Activated naive CD4-positive, alpha-beta T cell treated with anti-CD3 and anti-CD28 coated beads, Interleukin-2, amount 10 ng/mL, durations not matched to agents 7 days and 5 days (primary cell): ENCODE measurements around the gene IRGQ.
"Not testable (repeated sequence)": the region's sequence is repeated elsewhere in the genome, so short reads cannot be mapped to it uniquely, and the experiment has no call there.

ENCODE experiments used
- CTCF ChIA-PET: fragments of 350-600 bp; sonication (Branson Sonifier 250); formaldehyde crosslinking; loops from one replicate; lab custom pipeline; 2021; ENCODE audit warnings: antibody characterized with exemption; lab: Charles Lee
- DNase-seq: peaks from one replicate; pipeline ENCODE4 v3.0.0-alpha.2; 2020
- H3K27ac Mint-ChIP-seq: one replicate; pipeline ENCODE4 v1.8.0; 2021; ENCODE audit warnings: mild to moderate bottlenecking, moderate library complexity, mixed read lengths
- H3K27me3 Mint-ChIP-seq: one replicate; pipeline ENCODE4 v1.8.0; 2021; ENCODE audit warnings: mild to moderate bottlenecking, mixed read lengths
- H3K36me3 Mint-ChIP-seq: one replicate; pipeline ENCODE4 v1.8.0; 2021; ENCODE audit warnings: mixed read lengths
- H3K4me1 Mint-ChIP-seq: one replicate; pipeline ENCODE4 v1.8.0; 2021; ENCODE audit warnings: mixed read lengths
- H3K4me3 Mint-ChIP-seq: one replicate; pipeline ENCODE4 v1.8.0; 2021; ENCODE audit warnings: mild to moderate bottlenecking, moderate library complexity, mixed read lengths
- H3K9me3 Mint-ChIP-seq: one replicate; pipeline ENCODE4 v1.8.0; 2021; ENCODE audit warnings: mixed read lengths

The IRGQ gene

GRCh38 chr19:43562698-43563241 is 33.2 kb downstream of the IRGQ start:
- peaks cover 46% of the 10 kb centered on the region for H3K4me1 Mint-ChIP-seq
- H3K27ac Mint-ChIP-seq, result peak overlapping the region; percentile 99
- H3K36me3 Mint-ChIP-seq, result peaks cover 37% of the 10 kb centered on the region
- H3K27me3 Mint-ChIP-seq, result no peaks in the 10 kb centered on the region
- CTCF ChIA-PET, result interaction anchor here (1.4 to 1.7 kb wide), 2 partner anchors 8 to 32 kb away, joined by 6 to 9 read pairs; no protein-coding TSS in a partner anchor
- no peaks in the 10 kb centered on the region for H3K9me3 Mint-ChIP-seq
- H3K4me3 Mint-ChIP-seq, result peak overlapping the region; percentile 27
- DNase-seq, result peak; percentile 82

DNA sequence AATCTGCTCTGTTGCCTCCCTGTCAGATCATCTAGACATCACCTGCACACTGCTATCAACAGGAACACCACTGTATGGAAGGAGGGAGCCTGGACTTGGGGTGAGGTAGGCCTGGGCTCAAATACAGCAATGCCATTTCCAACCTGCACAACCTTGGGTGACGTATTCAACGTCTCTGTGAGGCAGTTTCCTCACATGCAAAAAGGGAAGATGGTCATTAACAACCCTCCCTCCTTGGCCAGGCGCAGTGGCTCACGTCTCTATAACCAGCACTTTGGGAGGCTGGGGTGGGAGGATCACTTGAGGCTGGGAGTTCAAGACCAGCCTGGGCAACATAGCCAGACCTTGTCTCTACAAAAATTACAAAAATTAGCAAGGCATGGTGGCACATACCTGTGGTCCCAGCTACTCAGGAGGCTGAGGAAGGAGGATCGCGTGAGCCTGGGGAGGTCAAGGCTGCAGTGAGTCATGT is 33.7 kb downstream of the IRGQ start:
- CTCF ChIA-PET, result interaction anchor here (1.4 kb wide), 1 partner anchor 32 kb away, joined by 6 read pairs; no protein-coding TSS in a partner anchor
- H3K4me1 Mint-ChIP-seq, result peaks cover 46% of the 10 kb centered on the region
- H3K4me3 Mint-ChIP-seq, result peak overlapping the region; percentile 27
- no peak for DNase-seq
- H3K36me3 Mint-ChIP-seq, result peaks cover 41% of the 10 kb centered on the region
- peak overlapping the region; percentile 99 for H3K27ac Mint-ChIP-seq
- H3K9me3 Mint-ChIP-seq, result no peaks in the 10 kb centered on the region
- H3K27me3 Mint-ChIP-seq, result no peaks in the 10 kb centered on the region

- no peak overlapping the region for H3K4me3 Mint-ChIP-seq
- H3K9me3 Mint-ChIP-seq, result no peaks in the 10 kb centered on the region
- no peak for DNase-seq
- H3K27me3 Mint-ChIP-seq, result no peaks in the 10 kb centered on the region
- H3K27ac Mint-ChIP-seq, result peak overlapping the region; percentile 99
- CTCF ChIA-PET, result interaction anchor here (0.8 to 2.3 kb wide), 3 partner anchors 10 to 35 kb away, joined by 3 to 9 read pairs (median 3); partner anchors contain the start of genes IRGQ and ZNF576
- peaks cover 46% of the 10 kb centered on the region for H3K4me1 Mint-ChIP-seq
- peaks cover 42% of the 10 kb centered on the region for H3K36me3 Mint-ChIP-seq
These were observed 34.6 kb downstream of the IRGQ start for GRCh38 chr19:43561139-43561970.

- DNase-seq, result no peak
- H3K27ac Mint-ChIP-seq, result peak overlapping the region; percentile 99
- CTCF ChIA-PET, result interaction anchor here (0.9 to 2.3 kb wide), 2 partner anchors 11 to 33 kb away, joined by 3 to 9 read pairs; no protein-coding TSS in a partner anchor
- no peaks in the 10 kb centered on the region for H3K27me3 Mint-ChIP-seq
- H3K9me3 Mint-ChIP-seq, result no peaks in the 10 kb centered on the region
- H3K4me3 Mint-ChIP-seq, result no peak overlapping the region
- peaks cover 42% of the 10 kb centered on the region for H3K36me3 Mint-ChIP-seq
- peaks cover 46% of the 10 kb centered on the region for H3K4me1 Mint-ChIP-seq
These were observed 35.2 kb downstream of the IRGQ start for GRCh38 chr19:43560687-43561086.

DNA sequence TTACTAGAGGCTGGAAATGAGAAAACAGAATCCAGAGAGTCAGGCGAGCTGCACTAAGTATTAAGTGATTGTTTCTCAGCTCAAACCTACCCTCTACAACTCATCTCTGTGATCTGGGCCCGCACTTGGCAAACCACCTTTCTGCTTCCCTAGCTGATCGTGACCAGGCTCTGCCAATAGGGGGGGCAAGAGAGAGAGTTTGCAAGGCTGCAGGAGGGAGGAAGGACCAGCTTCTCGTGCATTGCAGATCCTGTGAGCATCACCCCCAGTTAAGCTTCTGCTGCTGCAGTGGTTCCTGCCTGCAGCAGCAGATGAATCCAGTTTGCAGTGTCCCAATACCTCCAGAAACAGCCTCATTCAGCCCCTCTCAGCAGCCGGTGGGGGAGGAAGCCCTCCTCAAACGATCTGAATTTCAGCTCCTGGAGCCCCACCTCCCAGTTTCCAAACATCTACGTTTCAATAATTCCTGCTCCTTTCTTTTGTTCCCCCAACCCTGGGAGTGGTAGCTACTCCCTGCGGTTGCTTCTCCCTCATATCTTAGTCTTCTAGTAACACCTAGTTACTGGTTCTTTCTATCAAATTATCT is 40.7 kb downstream of the IRGQ start:
- DNase-seq, result peak; percentile 91
- Mint-ChIP-seq H3K4me1 (peaks cover 9% of the 10 kb centered on the region), H3K36me3 (peaks cover 28% of the 10 kb centered on the region), H3K27me3 (no peaks in the 10 kb centered on the region), H3K4me3 (no peak overlapping the region), H3K9me3 (no peaks in the 10 kb centered on the region), H3K27ac (no peak overlapping the region)
- CTCF ChIA-PET, result interaction anchor here (0.6 to 6.0 kb wide), 26 partner anchors 8 to 164 kb away, joined by 3 to 129 read pairs (median 8); partner anchors contain the start of genes ETHE1, IRGQ, PINLYP and XRCC1

- Mint-ChIP-seq H3K4me1 (peaks cover 8% of the 10 kb centered on the region), H3K9me3 (no peaks in the 10 kb centered on the region), H3K4me3 (no peak overlapping the region), H3K36me3 (peaks cover 31% of the 10 kb centered on the region), H3K27me3 (no peaks in the 10 kb centered on the region), H3K27ac (no peak overlapping the region)
- CTCF ChIA-PET, result interaction anchor here (1.1 to 6.0 kb wide), 19 partner anchors 9 to 122 kb away, joined by 3 to 129 read pairs (median 9); partner anchors contain the start of genes ETHE1, IRGQ, PINLYP and XRCC1
- no peak for DNase-seq
These were observed 41.5 kb downstream of the IRGQ start for GRCh38 chr19:43554317-43554895.

DNA sequence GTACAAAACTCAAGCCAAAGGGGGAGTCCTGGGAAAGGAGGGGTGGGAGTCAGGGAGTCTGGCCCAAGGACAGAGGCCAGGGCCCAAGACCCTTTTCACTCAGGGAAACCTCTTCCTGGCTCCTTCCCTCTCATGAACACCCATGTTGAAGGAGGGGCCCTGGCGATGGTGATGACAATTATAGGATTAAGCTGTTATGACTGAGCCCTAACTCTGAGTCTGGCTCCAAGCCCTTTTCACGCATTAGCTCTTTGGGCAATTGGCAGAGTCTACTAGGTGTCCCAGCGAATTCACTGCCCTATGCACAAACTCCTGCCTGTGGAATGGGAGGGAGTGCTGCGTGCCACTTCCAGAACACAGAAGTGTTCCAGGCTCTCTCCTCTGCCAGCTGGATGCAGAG is 42.3 kb downstream of the IRGQ start:
- no peak overlapping the region for H3K4me3 Mint-ChIP-seq
- H3K9me3 Mint-ChIP-seq, result no peaks in the 10 kb centered on the region
- H3K4me1 Mint-ChIP-seq, result peaks cover 8% of the 10 kb centered on the region
- CTCF ChIA-PET, result interaction anchor here (1.3 to 6.0 kb wide), 3 partner anchors 33 to 99 kb away, joined by 3 to 129 read pairs (median 6); partner anchors contain the start of genes IRGQ and ZNF576
- peaks cover 31% of the 10 kb centered on the region for H3K36me3 Mint-ChIP-seq
- DNase-seq, result no peak
- H3K27ac Mint-ChIP-seq, result no peak overlapping the region
- no peaks in the 10 kb centered on the region for H3K27me3 Mint-ChIP-seq

GRCh38 chr19:43552616-43553015 is 43.3 kb downstream of the IRGQ start:
- DNase-seq, result no peak
- Mint-ChIP-seq H3K4me3 (no peak overlapping the region), H3K4me1 (peaks cover 8% of the 10 kb centered on the region), H3K27ac (no peak overlapping the region), H3K9me3 (no peaks in the 10 kb centered on the region), H3K27me3 (no peaks in the 10 kb centered on the region), H3K36me3 (peaks cover 26% of the 10 kb centered on the region)
- CTCF ChIA-PET, result interaction anchor here (1.0 to 6.0 kb wide), 3 partner anchors 8 to 100 kb away, joined by 3 to 129 read pairs (median 6); partner anchors contain the start of genes IRGQ and ZNF576

DNA sequence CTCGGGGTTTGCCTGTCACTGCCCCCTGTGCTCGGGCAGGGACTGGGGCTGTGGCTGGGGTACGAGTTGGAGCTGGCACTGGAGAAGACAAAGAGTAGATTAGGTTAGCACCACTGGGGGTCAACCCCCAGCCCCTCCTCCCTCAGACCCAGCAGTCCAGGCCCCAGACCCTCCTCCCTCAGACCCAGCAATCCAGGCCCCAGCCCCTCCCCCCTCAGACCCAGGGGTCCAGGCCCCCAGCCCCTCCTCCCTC is 43.8 kb downstream of the IRGQ start:
- CTCF ChIA-PET, result interaction anchor here (1.0 to 6.0 kb wide), 2 partner anchors 8 to 43 kb away, joined by 3 to 129 read pairs; partner anchors contain the start of genes IRGQ and ZNF576
- H3K27me3 Mint-ChIP-seq, result no peaks in the 10 kb centered on the region
- peaks cover 24% of the 10 kb centered on the region for H3K36me3 Mint-ChIP-seq
- no peak for DNase-seq
- no peak overlapping the region for H3K4me3 Mint-ChIP-seq
- H3K27ac Mint-ChIP-seq, result no peak overlapping the region
- peaks cover 8% of the 10 kb centered on the region for H3K4me1 Mint-ChIP-seq
- H3K9me3 Mint-ChIP-seq, result no peaks in the 10 kb centered on the region

DNA sequence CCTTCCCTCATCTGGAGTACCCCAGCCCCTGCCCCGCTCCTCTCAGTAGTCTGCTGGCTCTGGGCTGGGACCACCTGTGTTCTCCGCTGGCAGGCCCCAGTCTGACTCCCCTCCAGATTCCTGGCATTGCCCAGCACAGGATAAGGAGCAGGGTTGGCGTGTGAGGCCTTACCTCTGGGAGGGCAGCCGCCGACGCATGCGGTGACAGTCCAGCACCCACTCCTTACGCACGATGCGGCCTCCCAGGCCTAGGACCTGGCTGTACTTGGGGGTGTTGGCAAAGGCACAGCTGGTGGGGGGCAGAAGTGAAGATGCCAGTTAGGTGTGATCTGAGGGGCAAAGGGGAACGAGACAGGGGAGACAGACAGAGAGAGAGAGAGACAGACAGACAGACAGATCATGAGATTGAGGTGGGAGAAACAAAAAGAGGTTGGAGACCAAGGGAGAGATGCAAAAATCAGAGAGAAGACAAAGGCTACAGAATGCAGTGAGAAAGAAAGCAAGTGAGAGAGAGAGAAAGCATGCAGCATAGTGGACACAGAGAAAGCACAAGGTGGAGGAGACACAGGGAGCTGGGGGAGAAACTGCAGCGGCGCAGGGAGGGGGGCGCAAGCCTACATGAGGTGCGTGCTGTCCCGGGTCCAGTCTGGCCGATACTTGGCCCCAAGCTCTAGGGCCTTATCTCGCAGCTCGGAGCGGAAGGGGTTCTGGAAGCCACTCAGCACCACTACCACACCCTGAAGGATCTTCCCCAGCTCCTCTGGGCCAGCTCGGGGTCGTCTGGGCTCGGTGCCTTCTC is 44.3 kb downstream of the IRGQ start:
- no peak overlapping the region for H3K4me3 Mint-ChIP-seq
- H3K36me3 Mint-ChIP-seq, result peaks cover 24% of the 10 kb centered on the region
- peaks cover 8% of the 10 kb centered on the region for H3K4me1 Mint-ChIP-seq
- H3K27me3 Mint-ChIP-seq, result no peaks in the 10 kb centered on the region
- peak overlapping the region; percentile 21 for H3K27ac Mint-ChIP-seq
- CTCF ChIA-PET, result interaction anchor here (6.0 kb wide), 1 partner anchor 44 kb away, joined by 129 read pairs; the partner anchor contains the start of genes IRGQ and ZNF576
- no peaks in the 10 kb centered on the region for H3K9me3 Mint-ChIP-seq
- no peak for DNase-seq

- Mint-ChIP-seq H3K4me3 (no peak overlapping the region), H3K27me3 (no peaks in the 10 kb centered on the region), H3K27ac (no peak overlapping the region), H3K36me3 (peaks cover 31% of the 10 kb centered on the region), H3K4me1 (no peaks in the 10 kb centered on the region), H3K9me3 (no peaks in the 10 kb centered on the region)
- CTCF ChIA-PET, result interaction anchor here (0.9 kb wide), 1 partner anchor 12 kb away, joined by 4 read pairs; no protein-coding TSS in a partner anchor
- DNase-seq, result no peak
These were observed 47.2 kb downstream of the IRGQ start for GRCh38 chr19:43548706-43549105.

GRCh38 chr19:43547926-43548325 is 48.0 kb downstream of the IRGQ start:
- H3K4me3 Mint-ChIP-seq, CTCF ChIA-PET, H3K9me3 Mint-ChIP-seq: not testable (repeated sequence)

GRCh38 chr19:43546581-43546980 is 49.4 kb downstream of the IRGQ start:
- no peaks in the 10 kb centered on the region for H3K9me3 Mint-ChIP-seq
- H3K27ac Mint-ChIP-seq, result no peak overlapping the region

More at GRCh38 chr19:43547926-43548325, 48.0 kb downstream of the IRGQ start:
- not testable (repeated sequence) for H3K27ac Mint-ChIP-seq, H3K27me3 Mint-ChIP-seq, DNase-seq, H3K4me1 Mint-ChIP-seq
- H3K36me3 Mint-ChIP-seq, result peaks cover 38% of the 10 kb centered on the region

More at GRCh38 chr19:43546581-43546980, 49.4 kb downstream of the IRGQ start:
- Mint-ChIP-seq H3K4me3 (no peak overlapping the region), H3K36me3 (peaks cover 43% of the 10 kb centered on the region), H3K4me1 (no peaks in the 10 kb centered on the region), H3K27me3 (no peaks in the 10 kb centered on the region)
- DNase-seq, result no peak
- CTCF ChIA-PET, result no interaction called here
